DOHH2 (cell line): ENCODE data around the gene CELA2A.
"Not testable (repeated sequence)": the region's sequence is repeated elsewhere in the genome, so short reads cannot be mapped to it uniquely, and the experiment has no call there.

ENCODE experiments used
- H3F3A ChIP-seq: fragments of 200-600 bp; sonication (generic), shearing (Covaris generic); 2 replicates; pipeline ENCODE4 v1.6.0; 2016; ENCODE audit warnings: antibody characterized with exemption, mild to moderate bottlenecking; ENCODE audit not compliant: control insufficient read depth, insufficient read depth
- H3K27ac ChIP-seq: fragments of 200-600 bp; sonication (generic); 2 replicates; pipeline ENCODE4 v1.5.1; 2014; ENCODE audit warnings: low read depth, mild to moderate bottlenecking, low read length, moderate library complexity
- H3K27me3 ChIP-seq: fragments of 200-600 bp; sonication (generic); 2 replicates; pipeline ENCODE4 v1.6.1; 2014; ENCODE audit warnings: mild to moderate bottlenecking, low read length, mixed read lengths; ENCODE audit not compliant: control insufficient read depth
- H3K36me3 ChIP-seq: fragments of 200-600 bp; sonication (generic); 2 replicates; pipeline ENCODE4 v1.6.1; 2014; ENCODE audit warnings: mild to moderate bottlenecking, low read length, moderate library complexity, mixed read lengths; ENCODE audit not compliant: control insufficient read depth
- H3K4me1 ChIP-seq: fragments of 200-600 bp; sonication (generic); 2 replicates; pipeline ENCODE4 v1.6.1; 2014; ENCODE audit warnings: mild to moderate bottlenecking, low read length, mixed read lengths; ENCODE audit not compliant: control insufficient read depth
- H3K4me2 ChIP-seq: fragments of 200-600 bp; sonication (generic); 2 replicates; pipeline ENCODE4 v1.6.0; 2014; ENCODE audit warnings: mild to moderate bottlenecking, low read length, moderate library complexity
- H3K4me3 ChIP-seq: fragments of 200-600 bp; sonication (generic); 2 replicates; pipeline ENCODE4 v1.5.1; 2014; ENCODE audit warnings: mild to moderate bottlenecking, low read length, mixed read lengths
- H3K79me2 ChIP-seq: fragments of 200-600 bp; sonication (generic); 2 replicates; pipeline ENCODE4 v1.6.1; 2014; ENCODE audit warnings: mild to moderate bottlenecking, low read length, mixed read lengths; ENCODE audit not compliant: control insufficient read depth
- H3K9me2 ChIP-seq: fragments of 200-600 bp; sonication (generic); replicated peaks from 2 replicates; pipeline ENCODE4 v1.6.1; 2014; ENCODE audit warnings: mild to moderate bottlenecking, low read length, mixed read lengths; ENCODE audit not compliant: control insufficient read depth
- H3K9me3 ChIP-seq: fragments of 200-600 bp; sonication (generic); 2 replicates; pipeline ENCODE4 v1.6.1; 2014; ENCODE audit warnings: antibody characterized with exemption, low read length, mixed read lengths; ENCODE audit not compliant: control insufficient read depth, insufficient read depth
- H4K20me1 ChIP-seq: fragments of 200-600 bp; sonication (generic); 2 replicates; pipeline ENCODE4 v1.6.0; 2014; ENCODE audit warnings: low read depth, mild to moderate bottlenecking, antibody characterized with exemption, low read length, moderate library complexity; ENCODE audit not compliant: control insufficient read depth, insufficient read depth
- CTCF ChIP-seq: fragments of 200-600 bp; sonication (generic); IDR thresholded peaks from one replicate; pipeline ENCODE4 v1.5.1; 2014; ENCODE audit warnings: antibody characterized with exemption, mild to moderate bottlenecking, low read depth, low read length; ENCODE audit not compliant: poor library complexity, severe bottlenecking
- EZH2phosphoT487 ChIP-seq: fragments of 200-600 bp; sonication (generic); IDR thresholded peaks from 2 replicates; pipeline ENCODE4 v1.6.1; 2017; ENCODE audit warnings: borderline replicate concordance, mild to moderate bottlenecking, antibody characterized with exemption, low read length, moderate library complexity, mixed read lengths

The CELA2A gene

DNA sequence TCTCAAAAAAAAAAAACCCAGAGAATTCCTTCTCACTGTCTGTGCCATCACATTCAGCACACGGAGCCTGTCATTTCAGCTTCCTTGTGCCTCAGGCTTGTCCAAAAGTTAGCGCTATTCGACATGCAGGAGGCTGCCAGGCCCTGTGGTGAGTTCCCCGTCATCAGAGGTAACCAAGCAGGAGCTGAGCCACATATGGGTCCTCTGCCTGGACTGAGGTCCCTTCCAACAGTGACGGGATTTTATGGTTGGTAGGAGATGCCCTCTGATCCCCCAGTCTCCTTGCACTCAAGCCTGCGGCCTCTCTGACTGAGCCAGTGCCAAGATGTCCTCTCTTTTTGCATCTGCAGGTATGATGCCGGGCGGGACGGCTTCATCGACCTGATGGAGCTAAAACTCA, 31.0 kb upstream of the CELA2A start:
- H3F3A ChIP-seq: no peaks in the 10 kb centered on the region
- H3K27ac ChIP-seq: no peak overlapping the region
- H3K9me2 ChIP-seq: no peaks in the 10 kb centered on the region
- no peak overlapping the region for H3K4me3 ChIP-seq
- no peaks in the 10 kb centered on the region for H3K4me1 ChIP-seq
- TF ChIP-seq EZH2phosphoT487 (no peak), CTCF (no peak)
- H4K20me1 ChIP-seq: no peaks in the 10 kb centered on the region
- H3K79me2 ChIP-seq: peaks cover 12% of the 10 kb centered on the region
- H3K4me2 ChIP-seq: no peak overlapping the region
- no peaks in the 10 kb centered on the region for H3K27me3 ChIP-seq
- peaks cover 2% of the 10 kb centered on the region; the same call in 1 of the 2 replicates for H3K36me3 ChIP-seq
- H3K9me3 ChIP-seq: no peaks in the 10 kb centered on the region

DNA sequence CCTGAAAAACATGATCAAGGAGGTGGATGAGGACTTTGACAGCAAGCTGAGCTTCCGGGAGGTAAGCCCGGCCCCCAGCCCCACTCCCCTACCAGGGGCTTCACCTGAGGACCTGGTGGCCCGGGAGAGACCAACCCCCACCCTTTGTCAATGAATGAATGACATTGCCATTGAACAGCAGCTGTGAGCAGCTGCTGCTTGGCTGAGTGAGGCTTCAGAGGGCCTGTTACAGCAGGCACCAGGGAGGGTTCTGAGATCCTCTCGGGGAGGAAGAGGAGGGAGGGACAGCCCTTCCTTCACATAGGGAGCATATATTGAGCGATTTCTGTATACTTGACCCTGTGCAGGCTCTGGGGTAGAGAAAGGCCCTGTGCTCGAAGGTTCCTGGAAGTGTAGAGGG, 30.6 kb upstream of the CELA2A start:
- Histone ChIP-seq H3K27me3 (no peaks in the 10 kb centered on the region), H3K4me1 (no peaks in the 10 kb centered on the region), H3K36me3 (peaks cover 5% of the 10 kb centered on the region), H3F3A (no peaks in the 10 kb centered on the region), H3K4me2 (no peak overlapping the region), H3K9me2 (no peaks in the 10 kb centered on the region), H3K4me3 (no peak overlapping the region), H3K79me2 (peaks cover 9% of the 10 kb centered on the region), H4K20me1 (no peaks in the 10 kb centered on the region), H3K9me3 (no peaks in the 10 kb centered on the region), H3K27ac (no peak overlapping the region)
- TF ChIP-seq CTCF (no peak), EZH2phosphoT487 (no peak)

DNA sequence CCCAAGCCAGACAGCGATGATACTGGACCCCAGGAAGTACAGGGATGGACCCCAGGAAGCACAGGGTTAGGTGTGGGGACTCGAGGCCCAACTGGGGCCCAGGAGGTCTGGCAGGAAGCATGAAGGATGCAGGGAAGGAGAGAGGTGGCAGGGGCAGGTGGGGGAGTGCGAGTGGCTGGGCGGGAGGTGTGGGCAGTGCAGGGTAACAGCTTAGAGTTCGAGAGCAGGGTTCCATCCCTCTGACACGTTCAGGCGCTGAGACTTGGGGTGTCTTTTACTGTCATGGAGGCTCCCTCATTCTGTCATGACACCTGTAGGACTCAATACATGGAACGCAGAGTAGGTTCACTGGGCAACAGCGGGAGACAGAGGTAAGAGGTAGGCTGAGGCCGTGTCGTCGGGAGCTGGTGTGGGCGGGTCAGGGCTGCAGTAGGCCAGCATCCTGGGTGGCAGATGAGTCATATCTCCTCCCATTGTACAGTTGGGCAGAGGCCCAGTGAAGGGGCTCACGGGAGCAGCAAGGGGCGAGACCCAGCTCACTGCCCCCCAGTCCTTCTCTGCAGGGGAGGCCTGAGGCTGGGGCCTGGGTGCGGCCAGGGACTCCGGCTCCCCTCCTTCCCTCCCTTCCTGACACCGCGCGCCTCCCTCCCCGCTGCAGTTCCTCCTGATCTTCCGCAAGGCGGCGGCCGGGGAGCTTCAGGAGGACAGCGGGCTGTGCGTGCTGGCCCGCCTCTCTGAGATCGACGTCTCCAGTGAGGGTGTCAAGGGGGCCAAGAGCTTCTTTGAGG, 29.8 kb upstream of the CELA2A start:
- Histone ChIP-seq H3K4me2 (no peak overlapping the region), H4K20me1 (no peaks in the 10 kb centered on the region), H3K9me3 (no peaks in the 10 kb centered on the region), H3K4me1 (no peaks in the 10 kb centered on the region), H3F3A (no peaks in the 10 kb centered on the region), H3K4me3 (no peak overlapping the region), H3K9me2 (no peaks in the 10 kb centered on the region), H3K27ac (no peak overlapping the region), H3K79me2 (peaks cover 1% of the 10 kb centered on the region), H3K36me3 (peaks cover 7% of the 10 kb centered on the region), H3K27me3 (no peaks in the 10 kb centered on the region)
- no peak for TF ChIP-seq EZH2phosphoT487

- no peaks in the 10 kb centered on the region for H3K4me1 ChIP-seq
- H3K79me2 ChIP-seq: no peaks in the 10 kb centered on the region; the same call in 1 of the 2 replicates
- H3K9me2 ChIP-seq: no peaks in the 10 kb centered on the region
- H3K27me3 ChIP-seq: no peaks in the 10 kb centered on the region
- H3K4me3 ChIP-seq: no peak overlapping the region
- H3F3A ChIP-seq: no peaks in the 10 kb centered on the region
- TF ChIP-seq CTCF: no peak
- no peak for TF ChIP-seq EZH2phosphoT487
- no peak overlapping the region for H3K4me2 ChIP-seq
- H4K20me1 ChIP-seq: no peaks in the 10 kb centered on the region
- H3K36me3 ChIP-seq: peaks cover 7% of the 10 kb centered on the region
- no peaks in the 10 kb centered on the region for H3K9me3 ChIP-seq
- H3K27ac ChIP-seq: no peak overlapping the region
Observed at GRCh38 chr1:15427280-15427666, 29.3 kb upstream of the CELA2A start.

DNA sequence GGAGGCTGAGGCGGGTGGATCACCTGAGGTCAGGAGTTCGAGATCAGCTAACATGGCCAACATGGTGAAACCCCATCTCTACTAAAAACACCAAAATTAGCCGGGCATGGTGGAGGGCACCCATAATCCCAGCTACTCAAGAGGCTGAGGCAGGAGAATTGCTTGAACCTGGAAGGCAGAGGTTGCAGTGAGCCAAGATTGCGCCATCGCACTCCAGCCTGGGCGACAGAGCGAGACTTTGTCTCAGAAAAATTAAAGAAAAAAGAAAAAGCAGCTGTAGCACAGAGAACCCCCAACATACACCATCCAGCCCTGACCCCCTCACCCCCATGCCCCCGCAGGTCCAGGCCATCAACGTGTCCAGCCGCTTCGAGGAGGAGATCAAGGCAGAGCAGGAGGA, 28.3 kb upstream of the CELA2A start:
- H3K9me2 ChIP-seq, H3K4me3 ChIP-seq, H3K9me3 ChIP-seq, H3K36me3 ChIP-seq, H4K20me1 ChIP-seq, H3F3A ChIP-seq, H3K79me2 ChIP-seq, H3K27ac ChIP-seq, H3K4me1 ChIP-seq, H3K4me2 ChIP-seq, H3K27me3 ChIP-seq: not testable (repeated sequence)
